NCI-H1436 treated with DMSO at 0.1 percent for 48 hours (cell line): ENCODE data around the gene THY1.
"Not testable (repeated sequence)": the region's sequence is repeated elsewhere in the genome, so short reads cannot be mapped to it uniquely, and the experiment has no call there.

ENCODE experiments used
- DNase-seq: peaks from one replicate; lab custom pipeline; 2025; lab: John Stamatoyannopoulos, UW

THY1 gene

DNA sequence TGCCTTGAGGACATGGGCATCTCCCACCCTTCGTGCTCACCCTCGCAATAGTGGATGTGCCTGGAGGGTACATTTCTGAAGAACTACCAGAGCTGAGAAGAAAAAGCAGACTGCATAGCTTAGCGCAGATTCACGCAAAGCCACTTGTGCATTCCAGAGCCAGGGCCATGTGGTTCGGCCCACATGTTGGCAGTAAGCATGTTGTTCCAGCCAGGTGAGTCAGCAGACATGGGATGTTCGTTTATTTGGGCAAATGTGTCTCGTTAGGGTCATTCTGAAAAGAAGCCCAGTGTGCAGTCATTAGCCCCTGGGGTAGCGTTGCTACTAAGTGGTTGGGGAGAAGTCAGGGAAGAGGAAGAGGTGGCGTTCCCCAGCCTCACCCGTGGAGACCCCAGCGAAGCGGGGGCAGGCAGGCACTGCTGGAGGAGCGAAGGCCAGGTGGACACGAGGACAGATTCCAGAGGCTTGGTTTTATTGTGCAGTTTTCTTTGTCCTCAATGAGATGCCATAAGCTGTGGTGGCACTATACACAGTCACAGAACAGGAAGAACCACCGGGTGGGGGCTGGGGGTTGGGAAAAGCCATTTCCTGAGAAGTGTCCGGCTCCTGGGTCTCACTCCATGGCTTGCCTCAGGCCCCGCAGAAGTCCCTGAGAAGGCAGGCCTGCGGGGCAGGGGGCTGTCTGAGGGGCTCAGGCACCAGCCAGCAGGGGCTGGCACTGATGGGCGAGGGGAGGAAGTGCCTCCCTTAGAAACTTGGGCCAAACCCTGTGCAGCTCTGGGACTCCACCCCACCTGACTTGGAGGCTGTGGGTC is 5.0 kb downstream of the THY1 start:
- no peak for DNase-seq

DNA sequence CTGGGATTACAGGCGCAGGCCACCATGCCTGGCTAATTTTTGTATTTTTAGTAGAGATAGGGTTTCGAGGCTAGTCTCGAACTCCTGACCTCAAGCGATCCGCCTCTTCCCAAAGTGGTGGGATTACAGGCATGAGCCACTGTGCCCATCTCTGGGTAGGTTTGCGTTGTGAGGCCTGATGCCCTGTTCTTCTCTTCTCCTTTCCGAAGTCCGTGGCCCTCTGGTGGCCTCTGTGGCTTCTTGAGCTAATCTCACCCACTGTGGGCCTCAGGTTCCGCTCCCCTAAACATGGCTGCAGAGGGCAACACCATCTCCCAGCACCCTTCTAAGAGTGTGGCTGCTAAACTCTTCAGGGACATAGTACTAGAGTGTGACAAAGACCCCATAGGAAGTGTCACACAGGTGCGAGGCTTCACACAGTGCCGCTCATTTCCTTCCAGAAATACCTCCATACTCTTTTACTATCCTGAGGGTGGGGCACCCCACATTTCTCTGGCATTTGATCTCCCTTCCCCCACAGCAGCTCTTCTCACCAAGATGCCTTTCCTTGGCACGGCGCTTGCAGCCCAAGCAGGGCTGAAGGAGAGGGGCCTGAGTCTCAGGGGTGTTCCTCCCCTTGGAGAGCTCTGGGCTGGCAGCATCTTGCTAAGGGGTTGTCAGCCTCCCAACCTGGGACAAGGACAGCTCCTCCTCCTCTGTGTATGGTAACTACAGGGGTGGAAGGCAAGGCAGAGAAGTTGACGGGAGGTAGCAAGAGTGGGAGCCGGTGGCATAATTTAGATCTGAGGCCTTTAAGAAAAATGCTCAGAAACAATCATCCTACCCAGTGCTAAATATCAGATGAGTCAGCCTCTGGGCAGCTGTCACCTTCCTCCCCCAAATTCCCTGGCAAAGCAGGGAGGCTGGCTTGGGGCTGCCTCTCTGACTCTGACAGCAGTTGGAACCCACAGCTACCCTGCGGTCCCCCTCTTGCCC is 6.1 kb downstream of the THY1 start:
- no peak for DNase-seq

GRCh38 chr11:119415966-119416365 is 7.0 kb downstream of the THY1 start:
- DNase-seq, result no peak

GRCh38 chr11:119415517-119415916 is 7.5 kb downstream of the THY1 start:
- no peak for DNase-seq

DNA sequence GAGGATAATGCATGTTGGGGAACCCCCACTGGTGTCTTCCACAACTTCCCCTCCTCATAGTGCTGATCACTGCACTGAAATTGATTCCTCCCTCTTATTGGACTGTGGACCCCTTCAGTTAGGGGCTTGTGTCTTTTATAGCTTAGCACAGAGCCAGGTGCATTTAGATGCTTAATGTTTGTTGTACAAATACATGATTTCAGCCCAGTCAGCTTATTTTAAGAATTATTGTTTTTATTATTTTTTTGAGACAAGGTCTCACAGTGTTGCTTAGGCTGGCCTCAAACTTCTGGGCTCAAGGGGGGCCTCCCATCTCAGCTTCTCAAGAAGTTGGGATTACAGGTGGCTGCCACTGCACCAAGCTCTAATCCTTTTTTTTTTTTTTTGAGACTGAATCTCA is 8.2 kb downstream of the THY1 start:
- no peak for DNase-seq

GRCh38 chr11:119414321-119414720 is 8.7 kb downstream of the THY1 start:
- DNase-seq, result no peak

DNA sequence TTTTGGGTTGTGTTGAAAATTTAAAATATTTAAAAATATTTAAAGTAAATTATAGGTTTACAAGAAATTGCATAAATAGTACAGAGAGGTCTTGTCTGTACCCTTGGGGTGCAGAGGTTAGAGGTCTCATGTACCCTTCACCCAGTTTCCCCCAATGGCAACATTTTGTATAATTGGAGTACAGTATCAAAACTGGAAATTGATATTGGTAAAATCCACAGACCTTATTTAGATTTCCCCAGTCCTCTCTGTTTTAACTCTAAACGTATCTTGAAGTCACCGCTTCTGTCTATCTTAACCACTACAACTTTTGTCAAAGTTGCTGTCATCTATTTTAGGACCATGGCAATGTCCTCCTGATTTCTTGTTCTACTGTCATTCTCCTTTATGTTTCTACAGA is 10.9 kb downstream of the THY1 start:
- no peak for DNase-seq

GRCh38 chr11:119410501-119410900 is 12.5 kb downstream of the THY1 start:
- DNase-seq, result no peak

GRCh38 chr11:119409731-119410130 is 13.2 kb downstream of the THY1 start:
- DNase-seq, result no peak

GRCh38 chr11:119406005-119406404 is 17.0 kb downstream of the THY1 start:
- no peak for DNase-seq

- DNase-seq, result not testable (repeated sequence)
Measured at GRCh38 chr11:119405448-119405847, 17.5 kb downstream of the THY1 start.

DNA sequence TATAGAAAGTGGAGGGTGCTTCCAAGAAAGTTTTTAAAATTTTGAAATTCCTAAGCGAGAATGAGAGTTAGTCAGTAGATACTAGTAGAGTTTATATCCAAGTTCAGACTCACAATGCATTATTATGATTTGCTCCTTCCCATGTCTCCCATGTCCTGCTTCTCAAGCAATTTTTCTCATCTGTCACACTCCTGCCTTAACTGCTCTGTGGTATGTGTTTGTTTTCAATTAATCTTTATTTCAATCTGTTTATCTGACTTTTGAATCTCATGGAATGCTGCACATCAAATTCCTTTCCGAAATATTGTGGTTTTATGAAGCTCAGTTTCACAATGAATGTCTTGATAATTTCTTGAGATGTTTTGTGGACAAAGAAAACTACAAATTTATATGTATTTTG is 18.1 kb downstream of the THY1 start:
- no peak for DNase-seq

DNA sequence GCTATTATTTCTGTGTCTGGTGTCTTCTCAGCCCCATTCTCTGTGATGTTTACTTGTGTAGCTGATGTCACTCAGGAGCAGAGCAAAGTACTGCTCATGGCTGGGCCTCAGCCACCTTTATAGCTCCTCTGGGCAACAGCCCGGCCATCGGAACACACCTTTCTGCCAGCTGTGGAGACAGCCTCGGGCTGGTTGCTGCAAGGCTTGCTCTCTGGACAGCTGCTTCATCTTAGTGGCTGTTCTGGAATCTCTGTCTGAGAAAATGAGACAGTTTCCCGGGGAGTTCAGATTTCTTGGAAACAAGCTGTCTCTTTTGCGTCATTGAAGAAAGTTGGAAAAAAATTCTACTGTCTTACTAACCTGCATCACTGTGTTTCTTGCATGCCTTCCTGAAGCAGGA is 20.0 kb downstream of the THY1 start:
- no peak for DNase-seq

GRCh38 chr11:119402470-119402869 is 20.5 kb downstream of the THY1 start:
- DNase-seq, result no peak

DNA sequence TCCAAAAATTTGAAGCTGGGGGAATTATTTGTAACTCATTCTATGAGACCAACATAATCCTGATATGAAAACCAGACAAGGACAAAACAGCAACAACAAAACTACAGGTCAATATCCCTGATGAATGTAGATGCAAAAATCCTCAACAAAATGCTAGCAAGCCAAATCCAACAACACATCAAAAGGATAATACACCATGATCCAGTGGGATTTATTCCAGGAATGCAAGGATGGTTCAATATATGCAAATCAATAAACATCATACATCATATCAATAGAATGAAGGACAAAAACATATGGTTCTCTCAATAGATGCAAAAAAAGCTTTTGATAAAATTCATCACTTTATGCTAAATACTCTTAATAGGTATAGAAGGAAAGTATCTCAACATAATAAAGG is 22.1 kb downstream of the THY1 start:
- DNase-seq, result no peak

- no peak for DNase-seq
Measured at GRCh38 chr11:119397740-119398139, 25.2 kb downstream of the THY1 start.

- no peak for DNase-seq
Measured at GRCh38 chr11:119396835-119397234, 26.1 kb downstream of the THY1 start.

DNA sequence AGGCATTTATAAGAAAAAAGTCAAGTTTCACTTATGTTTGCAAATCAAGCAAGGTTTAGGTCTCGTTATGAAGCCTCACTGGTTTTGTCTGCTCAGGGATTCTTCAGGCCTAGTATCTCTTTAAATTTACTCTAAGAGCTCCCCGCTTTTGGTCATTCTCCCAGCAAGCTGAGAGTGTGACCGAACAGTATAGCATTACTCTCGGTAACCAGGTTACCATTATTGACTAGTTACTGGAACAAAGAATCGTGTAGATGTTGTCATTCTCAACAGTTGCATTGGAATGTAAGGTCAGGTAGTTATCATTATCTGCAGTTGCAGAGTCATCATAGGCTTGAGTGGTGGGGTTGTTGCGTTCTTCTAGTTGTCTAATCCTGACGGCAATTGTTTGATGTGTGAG is 31.7 kb downstream of the THY1 start:
- DNase-seq, result no peak

DNA sequence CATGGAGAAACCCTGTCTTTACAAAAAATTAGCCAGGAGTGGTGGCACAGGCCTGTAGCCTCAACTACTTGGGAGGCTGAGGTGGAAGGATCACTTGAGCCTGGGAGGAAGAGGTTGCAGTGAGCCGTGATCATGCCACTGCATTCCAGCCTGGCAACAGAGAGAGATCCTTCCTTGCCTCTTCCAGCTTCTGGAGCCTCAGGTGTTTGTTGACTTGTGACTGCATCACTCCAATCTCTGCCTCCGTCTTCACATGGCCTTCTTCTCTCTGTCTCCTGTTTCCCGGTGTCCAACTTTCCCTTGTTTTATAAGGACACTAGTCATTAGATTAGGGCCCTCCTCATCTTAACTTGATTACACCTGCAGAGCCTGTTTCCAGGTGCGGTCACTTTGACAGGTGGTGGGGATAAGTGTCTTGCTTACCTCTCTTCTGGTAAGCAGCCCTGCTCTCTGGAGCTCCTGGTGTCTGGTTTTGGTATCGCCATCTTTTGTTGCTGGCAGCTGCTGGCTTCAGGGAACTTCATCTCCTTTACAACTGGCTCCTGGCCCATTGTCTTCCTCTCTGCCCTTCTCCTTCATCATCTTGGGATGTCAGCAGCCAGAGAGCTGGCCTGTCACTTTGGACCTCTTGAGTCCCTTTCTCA is 33.2 kb downstream of the THY1 start:
- DNase-seq, result no peak

DNA sequence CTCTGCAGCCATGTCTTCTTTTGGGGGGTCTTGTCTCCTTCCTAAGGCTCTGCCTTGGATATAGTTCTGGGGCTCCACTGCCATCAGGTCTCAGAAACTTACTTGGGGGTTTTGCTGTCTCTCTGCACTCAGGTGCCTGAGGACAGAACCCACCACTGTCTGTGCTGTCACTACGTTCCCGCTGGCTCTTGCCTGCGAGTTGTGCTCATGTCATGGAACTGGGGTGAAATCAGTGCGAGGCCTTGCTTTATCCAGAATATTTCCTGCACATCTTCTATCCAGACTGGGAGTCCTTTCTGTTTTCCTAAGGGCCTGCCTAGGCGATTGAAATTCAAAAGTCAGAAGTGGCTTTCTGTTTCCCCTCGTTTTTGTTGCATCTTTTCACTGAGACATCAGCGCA is 34.9 kb downstream of the THY1 start:
- DNase-seq, result no peak

DNA sequence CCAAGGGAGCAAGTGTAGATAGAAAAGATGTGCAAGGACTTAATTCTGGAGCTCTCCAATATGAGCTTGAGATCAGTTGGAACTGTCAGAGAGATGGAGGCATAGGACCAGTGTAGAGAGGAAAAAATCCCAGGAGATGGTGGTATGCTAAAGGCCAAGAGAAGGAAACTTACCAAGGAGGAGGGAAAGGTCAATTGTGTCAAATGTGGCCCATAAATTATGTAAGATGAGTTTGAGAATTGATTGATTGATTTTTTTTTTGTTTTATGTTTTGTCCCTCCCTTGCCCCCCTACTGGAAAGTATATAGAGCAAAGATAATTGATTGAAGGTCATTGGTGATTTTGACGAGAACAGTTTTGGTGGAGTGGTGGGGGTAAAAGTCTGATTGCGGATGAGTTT is 38.6 kb downstream of the THY1 start:
- DNase-seq, result no peak

- DNase-seq, result not testable (repeated sequence)
Measured at GRCh38 chr11:119382513-119382912, 40.5 kb downstream of the THY1 start.

DNA sequence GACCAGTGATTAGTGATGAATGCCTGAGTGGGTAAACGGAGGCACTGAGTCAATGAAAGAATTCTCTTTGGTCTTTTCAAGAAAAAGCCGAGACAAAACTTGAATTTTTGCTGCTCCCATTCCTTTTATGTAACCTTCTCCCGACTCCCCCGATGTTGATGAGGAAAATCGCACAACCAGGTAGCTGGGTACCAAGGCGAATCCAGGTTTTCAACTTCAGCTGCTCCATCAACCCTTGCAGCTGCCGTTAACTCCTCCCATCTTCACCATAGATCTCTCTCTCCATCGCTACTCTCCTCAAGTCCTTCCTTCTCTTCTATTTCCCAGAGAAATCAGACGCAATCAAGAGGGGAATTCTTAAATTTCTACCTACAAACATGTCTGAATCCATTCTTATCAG is 40.9 kb downstream of the THY1 start:
- no peak for DNase-seq
